OCI-LY7 (cell line): ENCODE measurements around the gene PSMB11. TPM values are rescaled to one million over a fixed set of nuclear protein-coding genes. Genes with fewer than 3 reads are reported as not detected.
A peak's percentile ranks its signal among the peaks of the same experiment; 100 is the strongest.

ENCODE experiments used
- BruUV-seq: library from RNA; stranded (reverse); fragments of 400-500 nt; replicated peaks from 2 replicates; lab custom pipeline; 2021; lab: Mats Ljungman, UMichigan
- CTCF ChIA-PET: fragments of 300-600 bp; sonication (Branson Sonifier 250); formaldehyde crosslinking; loops from one replicate; lab custom pipeline; 2022; ENCODE audit warnings: antibody characterized with exemption; ENCODE audit not compliant: unreplicated experiment; lab: Charles Lee
- POLR2A ChIA-PET: fragments of 300-600 bp; sonication (Branson Sonifier 250); formaldehyde crosslinking; loops from one replicate; lab custom pipeline; 2022; ENCODE audit warnings: antibody characterized with exemption; lab: Charles Lee
- DNase-seq: peaks from one replicate; pipeline ENCODE4 v3.0.0-alpha.2; 2015; ENCODE audit warnings: low spot score
- H2AFZ ChIP-seq: fragments of 200-600 bp; sonication (generic), shearing (Covaris generic); 2 replicates; pipeline ENCODE4 v1.6.1; 2014; ENCODE audit warnings: mild to moderate bottlenecking, antibody characterized with exemption, low read length, moderate library complexity
- H3K27ac ChIP-seq: fragments of 200-600 bp; sonication (generic); 2 replicates; pipeline ENCODE4 v1.5.1; 2014; ENCODE audit warnings: mixed run types, low read depth, mild to moderate bottlenecking, moderate library complexity, low read length, inconsistent platforms; ENCODE audit not compliant: poor library complexity, severe bottlenecking
- H3K36me3 ChIP-seq: fragments of 200-600 bp; sonication (generic); 2 replicates; pipeline ENCODE4 v1.6.1; 2014; ENCODE audit warnings: mild to moderate bottlenecking, antibody characterized with exemption, low read length, moderate library complexity, mixed read lengths; ENCODE audit not compliant: insufficient read depth
- H3K4me1 ChIP-seq: fragments of 200-600 bp; sonication (generic); 2 replicates; pipeline ENCODE4 v1.5.1; 2014; ENCODE audit warnings: mild to moderate bottlenecking, low read length; ENCODE audit not compliant: insufficient read depth, poor library complexity, severe bottlenecking
- H3K4me2 ChIP-seq: fragments of 200-600 bp; sonication (generic); 2 replicates; pipeline ENCODE4 v1.6.1; 2014; ENCODE audit warnings: mild to moderate bottlenecking, low read length
- H3K4me3 ChIP-seq: fragments of 200-600 bp; sonication (generic); 2 replicates; pipeline ENCODE4 v1.5.1; 2014; ENCODE audit warnings: mild to moderate bottlenecking, low read depth, low read length; ENCODE audit not compliant: poor library complexity, severe bottlenecking
- H3K79me2 ChIP-seq: fragments of 200-600 bp; sonication (generic); 2 replicates; pipeline ENCODE4 v1.6.1; 2016; ENCODE audit warnings: low read depth, mild to moderate bottlenecking, low read length, moderate library complexity, mixed read lengths; ENCODE audit not compliant: insufficient read depth
- H3K9me2 ChIP-seq: fragments of 200-600 bp; sonication (generic); 2 replicates; pipeline ENCODE4 v1.6.1; 2016; ENCODE audit warnings: mild to moderate bottlenecking, low read length, mixed read lengths; ENCODE audit not compliant: insufficient read depth
- H3K9me3 ChIP-seq: fragments of 200-600 bp; sonication (generic); 2 replicates; pipeline ENCODE4 v1.6.1; 2014; ENCODE audit warnings: mild to moderate bottlenecking, mixed run types, low read length, mixed read lengths
- H4K20me1 ChIP-seq: fragments of 200-600 bp; sonication (generic); 2 replicates; pipeline ENCODE4 v1.6.1; 2014; ENCODE audit warnings: mild to moderate bottlenecking, antibody characterized with exemption, low read length, moderate library complexity, mixed read lengths; ENCODE audit not compliant: insufficient read depth
- EZH2phosphoT487 ChIP-seq: fragments of 200-600 bp; sonication (generic); IDR thresholded peaks from 2 replicates; pipeline ENCODE4 v1.6.1; 2018; ENCODE audit warnings: low read depth, borderline replicate concordance, mild to moderate bottlenecking, mixed run types, antibody characterized with exemption, low read length, moderate library complexity, mixed read lengths
- intact Hi-C: fragments of 100-400 bp; cut with micrococcal nuclease; formaldehyde crosslinking; loops from one replicate; pipeline ENCODE4 v1.10.0; 2022; ENCODE audit not compliant: unreplicated experiment
- total RNA-seq, 2 experiments: library from RNA; depleted of rRNA in 1 of 2; stranded (reverse); fragments of >200 nt in 1 of 2; shearing (Covaris generic) in 1 of 2; gene quantifications; 2 replicates each; pipeline ENCODE4 v1.2.3, GENCODE V29; 2014 to 2022
- TF ChIP-seq, protein P1 (sequence below): fragments of 200-600 bp; sonication (generic); conservative IDR thresholded peaks from 2 replicates; pipeline ENCODE4 v1.5.1; 2014; ENCODE audit warnings: mild to moderate bottlenecking, antibody characterized with exemption, low read length, moderate library complexity, mixed read lengths

The PSMB11 gene
- total RNA-seq, 2 experiments from 2014 or later = not detected

DNA sequence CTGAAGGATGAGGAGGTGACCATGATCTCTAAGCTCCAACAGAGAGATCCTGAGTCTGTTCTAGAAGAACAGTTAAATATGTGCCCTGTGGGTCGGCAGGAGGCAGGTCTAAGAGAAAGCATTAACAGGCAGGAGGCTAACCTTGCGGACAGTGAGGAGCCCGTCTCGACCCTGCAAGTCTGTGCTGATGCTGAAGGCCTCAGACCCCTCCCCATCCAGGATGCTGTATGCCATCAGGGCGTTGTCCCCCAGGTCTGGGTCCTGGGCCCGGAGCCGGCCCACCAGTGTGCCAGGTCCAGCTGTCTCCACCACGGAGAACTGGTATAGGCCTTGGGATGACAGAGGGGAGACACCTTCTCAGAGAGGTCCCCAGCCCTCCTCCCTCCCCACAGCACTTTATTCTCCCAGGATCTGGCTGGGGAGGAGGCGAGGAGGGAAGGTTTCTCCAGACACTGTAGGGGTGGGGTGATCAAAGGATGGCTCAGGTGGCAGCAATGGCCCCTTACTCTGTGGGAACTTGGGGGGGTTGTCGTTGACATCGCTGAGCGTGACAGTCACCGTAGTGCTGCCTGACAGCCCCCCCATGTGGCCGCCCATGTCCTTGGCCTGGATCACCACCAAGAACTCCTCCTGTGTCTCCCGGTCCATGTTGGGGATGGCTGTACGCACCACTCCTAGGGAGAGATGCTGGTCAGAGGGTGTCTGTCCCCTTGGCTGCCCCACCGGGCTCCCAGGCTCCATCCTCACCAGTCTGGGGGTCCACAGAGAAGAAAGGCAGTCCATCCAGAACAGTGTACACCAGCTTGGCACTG is 12.2 kb downstream of the PSMB11 start:
- BruUV-seq = no TSS peak

DNA sequence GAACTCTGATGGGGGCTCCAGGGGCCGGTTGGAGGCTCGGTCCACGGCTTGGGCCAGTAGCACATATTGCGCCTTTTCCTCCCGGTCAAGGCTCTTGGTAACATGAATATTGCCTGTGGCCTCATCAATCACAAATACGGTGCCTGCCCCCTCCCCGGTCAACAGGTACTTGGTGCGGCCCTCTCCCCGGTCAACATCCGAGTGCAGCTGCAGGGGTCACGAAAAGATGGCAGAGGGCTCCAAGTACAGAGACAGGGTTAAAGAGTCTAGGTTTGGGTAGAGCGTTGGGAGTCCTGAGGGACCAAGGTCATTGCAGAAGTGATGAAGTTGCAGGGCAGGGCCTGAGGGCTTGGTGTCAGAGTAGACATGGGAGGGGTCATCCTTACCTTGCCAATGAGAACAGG is 13.1 kb downstream of the PSMB11 start:
- Histone ChIP-seq H3K27ac (no peak overlapping the region), H2AFZ (no peak overlapping the region), H3K79me2 (no peaks in the 10 kb centered on the region), H3K9me2 (no peaks in the 10 kb centered on the region), H3K4me2 (no peak overlapping the region), H3K36me3 (peaks cover 18% of the 10 kb centered on the region), H4K20me1 (no peaks in the 10 kb centered on the region), H3K4me1 (peaks cover 27% of the 10 kb centered on the region), H3K4me3 (no peak overlapping the region), H3K9me3 (no peaks in the 10 kb centered on the region)
- no peak for TF ChIP-seq EZH2phosphoT487
- TF ChIP-seq, protein P1, sequence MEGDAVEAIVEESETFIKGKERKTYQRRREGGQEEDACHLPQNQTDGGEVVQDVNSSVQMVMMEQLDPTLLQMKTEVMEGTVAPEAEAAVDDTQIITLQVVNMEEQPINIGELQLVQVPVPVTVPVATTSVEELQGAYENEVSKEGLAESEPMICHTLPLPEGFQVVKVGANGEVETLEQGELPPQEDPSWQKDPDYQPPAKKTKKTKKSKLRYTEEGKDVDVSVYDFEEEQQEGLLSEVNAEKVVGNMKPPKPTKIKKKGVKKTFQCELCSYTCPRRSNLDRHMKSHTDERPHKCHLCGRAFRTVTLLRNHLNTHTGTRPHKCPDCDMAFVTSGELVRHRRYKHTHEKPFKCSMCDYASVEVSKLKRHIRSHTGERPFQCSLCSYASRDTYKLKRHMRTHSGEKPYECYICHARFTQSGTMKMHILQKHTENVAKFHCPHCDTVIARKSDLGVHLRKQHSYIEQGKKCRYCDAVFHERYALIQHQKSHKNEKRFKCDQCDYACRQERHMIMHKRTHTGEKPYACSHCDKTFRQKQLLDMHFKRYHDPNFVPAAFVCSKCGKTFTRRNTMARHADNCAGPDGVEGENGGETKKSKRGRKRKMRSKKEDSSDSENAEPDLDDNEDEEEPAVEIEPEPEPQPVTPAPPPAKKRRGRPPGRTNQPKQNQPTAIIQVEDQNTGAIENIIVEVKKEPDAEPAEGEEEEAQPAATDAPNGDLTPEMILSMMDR = no peak
- intact Hi-C loops = loop anchor here (10.0 kb wide), 1 partner anchor 480 kb away; no protein-coding TSS in a partner anchor
- no peak for DNase-seq
- POLR2A ChIA-PET = interaction anchor here (0.5 kb wide), 1 partner anchor 100 kb away, joined by 3 read pairs; no protein-coding TSS in a partner anchor
- BruUV-seq = no TSS peak
- CTCF ChIA-PET = interaction anchor here (0.6 to 1.9 kb wide), 5 partner anchors 60 to 134 kb away, joined by 3 to 5 read pairs (median 3); no protein-coding TSS in a partner anchor

More for the DNA sequence above, 12.2 kb downstream of the PSMB11 start:
- peaks cover 24% of the 10 kb centered on the region for H3K4me1 ChIP-seq
- H3K79me2 ChIP-seq = no peaks in the 10 kb centered on the region
- H3K4me2 ChIP-seq = no peak overlapping the region
- no peak overlapping the region for H3K27ac ChIP-seq
- ChIA-PET CTCF (interaction anchor here (0.7 to 1.9 kb wide), 4 partner anchors 56 to 81 kb away, joined by 3 to 5 read pairs (median 3); no protein-coding TSS in a partner anchor), POLR2A (interaction anchor here (1.1 kb wide), 1 partner anchor 41 kb away, joined by 3 read pairs; the partner anchor contains the start of genes ACIN1 and C14orf119)
- TF ChIP-seq, protein P1 = peak; percentile 73
- no peak for TF ChIP-seq EZH2phosphoT487
- H2AFZ ChIP-seq = no peak overlapping the region
- intact Hi-C loops = loop anchor here (1.0 to 10.0 kb wide), 2 partner anchors 60 to 479 kb away; no protein-coding TSS in a partner anchor
- H3K4me3 ChIP-seq = no peak overlapping the region
- H3K9me2 ChIP-seq = no peaks in the 10 kb centered on the region
- H4K20me1 ChIP-seq = no peaks in the 10 kb centered on the region
- H3K36me3 ChIP-seq = peaks cover 12% of the 10 kb centered on the region
- DNase-seq = peak; percentile 28
- H3K9me3 ChIP-seq = no peaks in the 10 kb centered on the region
